ENCODE measurements around the gene TMEM97.

- TF ChIP-seq CTCF (IDR thresholded peaks at IDR 0.05) (no peak), ZFX (IDR thresholded peaks at IDR 0.05; ENCODE audit: borderline replicate concordance) (no peak)
Measured at GRCh38 chr17:28335201-28335958, 16.4 kb downstream of the TMEM97 start, which contains the start of the genes IFT20 and TNFAIP1.

Measured in 22Rv1 (cell line).